HepG2 (cell line): ENCODE data around the gene SLC22A23.

Experiments used
- BRD4 ChIP-seq: sonication (generic); formaldehyde crosslinking; IDR thresholded peaks from 2 replicates; pipeline ENCODE4 v1.4.0; 2020; ENCODE audit warnings: missing genetic modification reagents
- SOX6 ChIP-seq, 2 experiments: fragments of 450-650 bp in 1 of 2; sonication (generic) in 1 of 2; formaldehyde crosslinking in 1 of 2; IDR thresholded peaks; 2 replicates each; pipeline versions ENCODE4 v1.4.0 to v1.6.1; 2017 to 2020; ENCODE audit warnings: antibody characterized with exemption in 1 of 2, mild to moderate bottlenecking in 1 of 2, missing genetic modification reagents in 1 of 2
- SRF ChIP-seq: IDR thresholded peaks from 2 replicates; pipeline ENCODE4 v1.6.1; 2011; ENCODE audit warnings: mild to moderate bottlenecking, low read depth, low read length, moderate library complexity
- TCF12 ChIP-seq, 2 experiments: fragments of 450-650 bp in 1 of 2; sonication (generic) in 1 of 2; formaldehyde crosslinking in 1 of 2; IDR thresholded peaks; 2 replicates each; pipeline versions ENCODE4 v1.6.1 to v1.8.0; 2017 to 2022; ENCODE audit warnings: antibody characterized with exemption in 1 of 2, mild to moderate bottlenecking in 1 of 2, missing genetic modification reagents in 1 of 2, moderate library complexity in 1 of 2
- ZFP36 ChIP-seq: fragments of 150-350 bp; IDR thresholded peaks from 2 replicates; pipeline ENCODE4 v1.6.1; 2018; ENCODE audit warnings: borderline replicate concordance, low read length, low read depth; ENCODE audit not compliant: partially characterized antibody
- ZNF484 ChIP-seq: sonication (generic); formaldehyde crosslinking; IDR thresholded peaks from 2 replicates; pipeline ENCODE4 v1.5.1; 2020; ENCODE audit warnings: mild to moderate bottlenecking, low read depth, missing genetic modification reagents, borderline replicate concordance
- ZNF768 ChIP-seq: sonication (generic); formaldehyde crosslinking; IDR thresholded peaks from 2 replicates; pipeline ENCODE4 v1.4.0; 2020; ENCODE audit warnings: missing genetic modification reagents
- TF ChIP-seq, protein P1 (sequence below): sonication (generic); formaldehyde crosslinking; IDR thresholded peaks from 2 replicates; pipeline ENCODE4 v1.4.0; 2020; ENCODE audit warnings: missing genetic modification reagents
- TF ChIP-seq, protein P2 (sequence below): sonication (generic); formaldehyde crosslinking; IDR thresholded peaks from 2 replicates; pipeline ENCODE4 v1.5.0; 2020; ENCODE audit warnings: mild to moderate bottlenecking, missing genetic modification reagents, moderate library complexity
- TF ChIP-seq, protein P3 (sequence below): sonication (generic); formaldehyde crosslinking; IDR thresholded peaks from 2 replicates; pipeline ENCODE4 v1.4.0; 2020; ENCODE audit warnings: missing genetic modification reagents
- TF ChIP-seq, protein P4 (sequence below): IDR thresholded peaks from 2 replicates; pipeline ENCODE4 v1.6.1; 2012; ENCODE audit warnings: inconsistent platforms

DNA sequence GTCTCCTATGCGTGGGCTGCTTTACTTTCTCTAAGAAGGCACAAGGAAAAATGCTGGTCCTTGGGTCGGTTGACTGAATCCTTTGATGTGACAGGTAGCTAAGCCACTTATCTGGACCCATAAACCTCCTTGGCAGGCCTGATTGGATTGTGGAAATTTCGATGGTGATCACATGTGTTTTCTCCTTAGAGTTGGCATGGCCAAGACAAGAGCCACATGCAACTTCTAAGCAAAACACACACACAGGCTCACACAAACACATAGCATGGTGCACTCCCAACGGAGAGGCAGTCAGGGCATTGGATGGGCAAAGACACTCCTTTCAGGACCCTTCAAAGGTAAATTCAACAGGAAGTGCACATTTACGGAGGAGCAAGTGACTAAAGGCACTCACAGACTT, 102.9 kb downstream of the SLC22A23 start:
- TF ChIP-seq BRD4 (no peak), SRF (no peak), ZFP36 (no peak), ZNF768 (no peak), TCF12 (IDR thresholded peaks at IDR 0.05) (no peak), TCF12 (CRISPR knock-in tag; IDR thresholded peaks at IDR 0.05) (no peak), SOX6 (IDR thresholded peaks at IDR 0.05) (no peak), SOX6 (CRISPR knock-in tag; IDR thresholded peaks at IDR 0.05) (no peak), ZNF484 (CRISPR knock-in tag) (no peak)
- TF ChIP-seq, protein P1, sequence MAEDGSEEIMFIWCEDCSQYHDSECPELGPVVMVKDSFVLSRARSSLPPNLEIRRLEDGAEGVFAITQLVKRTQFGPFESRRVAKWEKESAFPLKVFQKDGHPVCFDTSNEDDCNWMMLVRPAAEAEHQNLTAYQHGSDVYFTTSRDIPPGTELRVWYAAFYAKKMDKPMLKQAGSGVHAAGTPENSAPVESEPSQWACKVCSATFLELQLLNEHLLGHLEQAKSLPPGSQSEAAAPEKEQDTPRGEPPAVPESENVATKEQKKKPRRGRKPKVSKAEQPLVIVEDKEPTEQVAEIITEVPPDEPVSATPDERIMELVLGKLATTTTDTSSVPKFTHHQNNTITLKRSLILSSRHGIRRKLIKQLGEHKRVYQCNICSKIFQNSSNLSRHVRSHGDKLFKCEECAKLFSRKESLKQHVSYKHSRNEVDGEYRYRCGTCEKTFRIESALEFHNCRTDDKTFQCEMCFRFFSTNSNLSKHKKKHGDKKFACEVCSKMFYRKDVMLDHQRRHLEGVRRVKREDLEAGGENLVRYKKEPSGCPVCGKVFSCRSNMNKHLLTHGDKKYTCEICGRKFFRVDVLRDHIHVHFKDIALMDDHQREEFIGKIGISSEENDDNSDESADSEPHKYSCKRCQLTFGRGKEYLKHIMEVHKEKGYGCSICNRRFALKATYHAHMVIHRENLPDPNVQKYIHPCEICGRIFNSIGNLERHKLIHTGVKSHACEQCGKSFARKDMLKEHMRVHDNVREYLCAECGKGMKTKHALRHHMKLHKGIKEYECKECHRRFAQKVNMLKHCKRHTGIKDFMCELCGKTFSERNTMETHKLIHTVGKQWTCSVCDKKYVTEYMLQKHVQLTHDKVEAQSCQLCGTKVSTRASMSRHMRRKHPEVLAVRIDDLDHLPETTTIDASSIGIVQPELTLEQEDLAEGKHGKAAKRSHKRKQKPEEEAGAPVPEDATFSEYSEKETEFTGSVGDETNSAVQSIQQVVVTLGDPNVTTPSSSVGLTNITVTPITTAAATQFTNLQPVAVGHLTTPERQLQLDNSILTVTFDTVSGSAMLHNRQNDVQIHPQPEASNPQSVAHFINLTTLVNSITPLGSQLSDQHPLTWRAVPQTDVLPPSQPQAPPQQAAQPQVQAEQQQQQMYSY = no peak
- TF ChIP-seq, protein P2, sequence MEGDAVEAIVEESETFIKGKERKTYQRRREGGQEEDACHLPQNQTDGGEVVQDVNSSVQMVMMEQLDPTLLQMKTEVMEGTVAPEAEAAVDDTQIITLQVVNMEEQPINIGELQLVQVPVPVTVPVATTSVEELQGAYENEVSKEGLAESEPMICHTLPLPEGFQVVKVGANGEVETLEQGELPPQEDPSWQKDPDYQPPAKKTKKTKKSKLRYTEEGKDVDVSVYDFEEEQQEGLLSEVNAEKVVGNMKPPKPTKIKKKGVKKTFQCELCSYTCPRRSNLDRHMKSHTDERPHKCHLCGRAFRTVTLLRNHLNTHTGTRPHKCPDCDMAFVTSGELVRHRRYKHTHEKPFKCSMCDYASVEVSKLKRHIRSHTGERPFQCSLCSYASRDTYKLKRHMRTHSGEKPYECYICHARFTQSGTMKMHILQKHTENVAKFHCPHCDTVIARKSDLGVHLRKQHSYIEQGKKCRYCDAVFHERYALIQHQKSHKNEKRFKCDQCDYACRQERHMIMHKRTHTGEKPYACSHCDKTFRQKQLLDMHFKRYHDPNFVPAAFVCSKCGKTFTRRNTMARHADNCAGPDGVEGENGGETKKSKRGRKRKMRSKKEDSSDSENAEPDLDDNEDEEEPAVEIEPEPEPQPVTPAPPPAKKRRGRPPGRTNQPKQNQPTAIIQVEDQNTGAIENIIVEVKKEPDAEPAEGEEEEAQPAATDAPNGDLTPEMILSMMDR (CRISPR knock-in tag) = no peak
- TF ChIP-seq, protein P3, sequence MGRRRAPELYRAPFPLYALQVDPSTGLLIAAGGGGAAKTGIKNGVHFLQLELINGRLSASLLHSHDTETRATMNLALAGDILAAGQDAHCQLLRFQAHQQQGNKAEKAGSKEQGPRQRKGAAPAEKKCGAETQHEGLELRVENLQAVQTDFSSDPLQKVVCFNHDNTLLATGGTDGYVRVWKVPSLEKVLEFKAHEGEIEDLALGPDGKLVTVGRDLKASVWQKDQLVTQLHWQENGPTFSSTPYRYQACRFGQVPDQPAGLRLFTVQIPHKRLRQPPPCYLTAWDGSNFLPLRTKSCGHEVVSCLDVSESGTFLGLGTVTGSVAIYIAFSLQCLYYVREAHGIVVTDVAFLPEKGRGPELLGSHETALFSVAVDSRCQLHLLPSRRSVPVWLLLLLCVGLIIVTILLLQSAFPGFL (CRISPR knock-in tag) = no peak
- TF ChIP-seq, protein P4, sequence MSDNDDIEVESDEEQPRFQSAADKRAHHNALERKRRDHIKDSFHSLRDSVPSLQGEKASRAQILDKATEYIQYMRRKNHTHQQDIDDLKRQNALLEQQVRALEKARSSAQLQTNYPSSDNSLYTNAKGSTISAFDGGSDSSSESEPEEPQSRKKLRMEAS = no peak
